Activated T-helper 1 cell treated with anti-CD3 and anti-CD28 coated beads, Interleukin-12 subunit alpha, Interleukin-12 subunit beta, Interleukin-2, Interleukin-4 antibody, amounts not matched to agents 30 ng/mL and 10 ng/mL and 1 ng/mL, durations not matched to agents 14 hours and 24 hours and 36 hours (primary cell): Measurements from ENCODE around the gene PDE9A. TPM values are rescaled to one million over a fixed set of nuclear protein-coding genes. Genes with fewer than 3 reads are reported as not detected.

Source experiments
- DNase-seq: peaks from one replicate; pipeline ENCODE4 v3.0.0; 2021; ENCODE audit warnings: low spot score
- H3K27ac Mint-ChIP-seq: one replicate; pipeline ENCODE4 v1.8.0; 2021; ENCODE audit warnings: mild to moderate bottlenecking, mixed read lengths
- H3K27me3 Mint-ChIP-seq: one replicate; pipeline ENCODE4 v1.8.0; 2022; ENCODE audit warnings: mild to moderate bottlenecking, moderate library complexity, mixed read lengths; ENCODE audit not compliant: insufficient read depth
- H3K36me3 Mint-ChIP-seq: one replicate; pipeline ENCODE4 v1.8.0; 2021; ENCODE audit warnings: low read depth, mixed read lengths
- H3K4me1 Mint-ChIP-seq: one replicate; pipeline ENCODE4 v1.8.0; 2021; ENCODE audit warnings: low read depth, mixed read lengths
- H3K4me3 Mint-ChIP-seq: one replicate; pipeline ENCODE4 v1.8.0; 2021; ENCODE audit warnings: mild to moderate bottlenecking, moderate library complexity, mixed read lengths
- H3K9me3 Mint-ChIP-seq: one replicate; pipeline ENCODE4 v1.8.0; 2021; ENCODE audit warnings: mixed read lengths
- intact Hi-C: fragments of 100-400 bp; cut with micrococcal nuclease; formaldehyde crosslinking; loops from one replicate; pipeline ENCODE4 v1.15.1; 2024
- total RNA-seq: library from RNA; stranded (reverse); gene quantifications from 2 replicates; pipeline ENCODE4 v1.2.3, GENCODE V29; 2022

The PDE9A gene
- total RNA-seq, 1 donor from 2014 or later: 9.6 TPM

GRCh38 chr21:42768324-42769121, 115.1 kb downstream of the PDE9A start:
- no peak overlapping the region for H3K4me3 Mint-ChIP-seq
- peaks cover 9% of the 10 kb centered on the region for H3K36me3 Mint-ChIP-seq

GRCh38 chr21:42769183-42769819, 115.9 kb downstream of the PDE9A start:
- intact Hi-C loops: no loop called here
- no peak for DNase-seq
- no peaks in the 10 kb centered on the region for H3K27me3 Mint-ChIP-seq
- H3K4me3 Mint-ChIP-seq: no peak overlapping the region
- H3K4me1 Mint-ChIP-seq: no peaks in the 10 kb centered on the region
- peaks cover 6% of the 10 kb centered on the region for H3K36me3 Mint-ChIP-seq
- H3K9me3 Mint-ChIP-seq: no peaks in the 10 kb centered on the region
- H3K27ac Mint-ChIP-seq: no peak overlapping the region

More at GRCh38 chr21:42768324-42769121, 115.1 kb downstream of the PDE9A start:
- intact Hi-C loops: no loop called here
- DNase-seq: no peak
- Mint-ChIP-seq H3K27me3 (no peaks in the 10 kb centered on the region), H3K4me1 (no peaks in the 10 kb centered on the region), H3K27ac (no peak overlapping the region), H3K9me3 (no peaks in the 10 kb centered on the region)

GRCh38 chr21:42769820-42770716, 116.6 kb downstream of the PDE9A start:
- H3K36me3 Mint-ChIP-seq: peaks cover 6% of the 10 kb centered on the region
- H3K4me3 Mint-ChIP-seq: no peak overlapping the region
- H3K4me1 Mint-ChIP-seq: no peaks in the 10 kb centered on the region
- H3K9me3 Mint-ChIP-seq: no peaks in the 10 kb centered on the region
- no peak for DNase-seq
- no peak overlapping the region for H3K27ac Mint-ChIP-seq
- no peaks in the 10 kb centered on the region for H3K27me3 Mint-ChIP-seq
- intact Hi-C loops: no loop called here

GRCh38 chr21:42770717-42771502, 117.5 kb downstream of the PDE9A start:
- intact Hi-C loops: no loop called here
- no peaks in the 10 kb centered on the region for H3K9me3 Mint-ChIP-seq
- no peak overlapping the region for H3K27ac Mint-ChIP-seq
- H3K27me3 Mint-ChIP-seq: no peaks in the 10 kb centered on the region
- no peak for DNase-seq
- no peaks in the 10 kb centered on the region for H3K4me1 Mint-ChIP-seq
- H3K36me3 Mint-ChIP-seq: peaks cover 6% of the 10 kb centered on the region
- no peak overlapping the region for H3K4me3 Mint-ChIP-seq

GRCh38 chr21:42771503-42771805, 118.0 kb downstream of the PDE9A start:
- no peak overlapping the region for H3K27ac Mint-ChIP-seq
- intact Hi-C loops: no loop called here
- no peaks in the 10 kb centered on the region for H3K27me3 Mint-ChIP-seq
- H3K4me1 Mint-ChIP-seq: no peaks in the 10 kb centered on the region
- no peak for DNase-seq
- no peak overlapping the region for H3K4me3 Mint-ChIP-seq
- no peaks in the 10 kb centered on the region for H3K9me3 Mint-ChIP-seq
- peaks cover 6% of the 10 kb centered on the region for H3K36me3 Mint-ChIP-seq

GRCh38 chr21:42775123-42775522, 121.7 kb downstream of the PDE9A start:
- intact Hi-C loops: no loop called here
- no peak overlapping the region for H3K4me3 Mint-ChIP-seq

GRCh38 chr21:42775891-42776290, 122.5 kb downstream of the PDE9A start:
- H3K4me1 Mint-ChIP-seq: peaks cover 6% of the 10 kb centered on the region
- no peak for DNase-seq
- no peaks in the 10 kb centered on the region for H3K36me3 Mint-ChIP-seq
- H3K9me3 Mint-ChIP-seq: no peaks in the 10 kb centered on the region
- peaks cover 17% of the 10 kb centered on the region for H3K27me3 Mint-ChIP-seq
- H3K4me3 Mint-ChIP-seq: no peak overlapping the region
- intact Hi-C loops: no loop called here
- H3K27ac Mint-ChIP-seq: no peak overlapping the region

More at GRCh38 chr21:42775123-42775522, 121.7 kb downstream of the PDE9A start:
- H3K36me3 Mint-ChIP-seq: no peaks in the 10 kb centered on the region
- no peaks in the 10 kb centered on the region for H3K4me1 Mint-ChIP-seq
- H3K27ac Mint-ChIP-seq: no peak overlapping the region
- H3K27me3 Mint-ChIP-seq: peaks cover 9% of the 10 kb centered on the region
- no peak for DNase-seq
- no peaks in the 10 kb centered on the region for H3K9me3 Mint-ChIP-seq

- no peak for DNase-seq
- Mint-ChIP-seq H3K4me3 (no peak overlapping the region), H3K27ac (no peak overlapping the region), H3K27me3 (peaks cover 26% of the 10 kb centered on the region), H3K4me1 (peaks cover 17% of the 10 kb centered on the region), H3K9me3 (no peaks in the 10 kb centered on the region), H3K36me3 (no peaks in the 10 kb centered on the region)
- intact Hi-C loops: no loop called here
Observed at GRCh38 chr21:42777064-42777756, 123.8 kb downstream of the PDE9A start.

GRCh38 chr21:42777757-42778344, 124.4 kb downstream of the PDE9A start:
- Mint-ChIP-seq H3K9me3 (no peaks in the 10 kb centered on the region), H3K4me3 (no peak overlapping the region), H3K27me3 (peaks cover 27% of the 10 kb centered on the region), H3K36me3 (no peaks in the 10 kb centered on the region), H3K4me1 (peaks cover 24% of the 10 kb centered on the region), H3K27ac (no peak overlapping the region)
- DNase-seq: no peak
- intact Hi-C loops: no loop called here

GRCh38 chr21:42779431-42779861, 126.0 kb downstream of the PDE9A start:
- Mint-ChIP-seq H3K9me3 (no peaks in the 10 kb centered on the region), H3K27ac (no peak overlapping the region), H3K36me3 (no peaks in the 10 kb centered on the region), H3K4me3 (no peak overlapping the region), H3K4me1 (peaks cover 31% of the 10 kb centered on the region), H3K27me3 (peaks cover 30% of the 10 kb centered on the region)
- intact Hi-C loops: no loop called here
- no peak for DNase-seq

GRCh38 chr21:42780617-42781016, 127.2 kb downstream of the PDE9A start:
- Mint-ChIP-seq H3K27ac (no peak overlapping the region), H3K9me3 (no peaks in the 10 kb centered on the region), H3K4me3 (no peak overlapping the region), H3K4me1 (peaks cover 38% of the 10 kb centered on the region), H3K27me3 (peaks cover 30% of the 10 kb centered on the region), H3K36me3 (no peaks in the 10 kb centered on the region)
- intact Hi-C loops: loop anchor here (5.0 kb wide), 1 partner anchor 52 kb away; no protein-coding TSS in a partner anchor
- DNase-seq: no peak
